ENCODE measurements around the gene TFRC.
"Not testable (repeated sequence)": the region's sequence is repeated elsewhere in the genome, so short reads cannot be mapped to it uniquely, and the experiment has no call there.

The TFRC gene

DNA sequence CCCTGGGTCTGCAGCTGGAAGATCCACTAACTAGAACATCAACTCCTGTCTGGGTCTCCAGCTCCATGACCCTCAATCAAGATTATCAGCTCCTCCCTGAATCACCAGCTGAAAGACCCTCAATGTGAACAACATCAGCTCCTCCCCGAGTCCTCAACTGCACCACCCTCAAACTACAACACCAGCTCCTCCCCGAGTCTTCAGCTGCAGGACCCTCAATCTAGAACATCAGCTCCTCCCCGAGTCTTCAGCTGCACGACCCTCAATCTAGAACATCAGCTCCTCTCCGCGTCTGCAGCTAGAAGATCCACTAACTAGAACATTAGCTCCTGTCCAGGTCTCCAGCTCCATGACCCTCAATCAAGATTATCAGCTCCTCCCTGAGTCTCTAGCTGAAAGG lies 79.2 kb downstream of the TFRC start:
- FAIRE-seq: not testable (repeated sequence)

DNA sequence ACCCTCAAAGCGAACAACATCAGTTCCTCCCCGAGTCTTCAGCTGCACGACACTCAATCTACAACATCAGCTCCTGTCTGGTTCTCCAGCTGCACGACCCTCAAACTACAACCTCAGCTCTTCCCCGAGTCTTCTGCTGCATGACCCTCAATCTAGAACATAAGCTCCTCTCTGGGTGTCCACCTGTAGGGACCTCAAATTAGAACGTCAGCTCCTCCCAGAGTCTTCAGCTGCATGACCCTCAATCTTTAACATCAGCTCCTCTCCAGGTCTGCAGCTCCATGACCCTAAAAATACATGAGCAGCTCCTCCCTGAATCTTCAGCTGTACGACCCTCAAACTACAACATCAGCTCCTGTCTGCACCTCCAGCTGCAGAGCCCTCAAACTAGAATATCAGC lies 80.7 kb downstream of the TFRC start:
- not testable (repeated sequence) for FAIRE-seq

DNA sequence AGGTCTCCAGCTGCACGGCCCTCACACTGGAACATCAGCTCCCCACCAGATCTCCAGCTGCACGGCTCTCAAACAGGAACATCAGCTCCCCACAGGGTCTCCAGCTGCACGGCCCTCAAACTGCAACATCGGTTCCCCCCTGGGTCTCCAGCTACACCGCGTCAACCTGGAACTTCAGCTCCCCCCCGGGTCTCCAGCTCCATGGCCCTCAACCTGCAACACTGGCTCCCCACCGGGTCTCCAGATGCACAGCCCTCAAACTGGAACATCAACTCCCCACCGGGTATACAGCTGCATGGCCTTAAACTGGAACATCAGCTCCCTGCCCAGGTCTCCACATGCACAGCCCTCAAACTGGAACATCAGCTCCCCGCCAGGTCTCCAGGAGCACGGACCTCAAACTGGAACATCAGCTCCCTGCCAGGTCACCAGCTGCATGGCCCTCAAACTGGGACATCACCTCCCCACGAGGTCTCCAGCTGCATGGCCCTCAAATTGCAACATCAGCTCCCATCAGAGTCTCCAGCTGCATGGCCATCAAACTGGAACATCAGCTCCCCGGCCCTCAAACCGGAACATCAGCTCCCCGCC lies 81.4 kb downstream of the TFRC start:
- not testable (repeated sequence) for FAIRE-seq

DNA sequence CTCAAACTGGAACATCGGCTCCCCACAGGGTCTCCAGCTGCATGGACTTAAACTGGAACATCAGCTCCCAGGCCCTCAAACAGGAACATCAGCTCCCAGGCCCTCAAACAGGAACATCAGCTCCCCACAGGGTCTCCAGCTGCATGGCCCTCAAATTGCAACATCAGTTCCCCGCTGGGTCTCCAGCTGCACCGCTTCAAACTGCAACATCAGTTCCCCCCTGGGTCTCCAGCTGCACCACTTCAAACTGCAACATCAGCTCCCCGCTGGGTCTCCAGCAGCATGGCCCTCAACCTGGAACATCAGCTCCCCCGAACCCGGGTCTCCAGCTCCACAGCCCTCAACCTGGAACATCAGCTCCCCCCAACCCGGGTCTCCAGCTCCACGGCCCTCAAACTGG lies 82.0 kb downstream of the TFRC start:
- no peak for FAIRE-seq

Measured in islet of Langerhans (tissue), 1 donor.